Activated T-helper 9 cell treated with anti-CD3 and anti-CD28 coated beads, Interleukin-2, amount 50 U/mL, for 16 hours (primary cell): ENCODE data around the gene ZBTB33.
A peak's percentile ranks its signal among the peaks of the same experiment; 100 is the strongest.

Experiments used
- DNase-seq: peaks from one replicate; pipeline ENCODE4 v3.0.0-alpha.2; 2020; ENCODE audit warnings: low read depth

ZBTB33 gene, protein sequence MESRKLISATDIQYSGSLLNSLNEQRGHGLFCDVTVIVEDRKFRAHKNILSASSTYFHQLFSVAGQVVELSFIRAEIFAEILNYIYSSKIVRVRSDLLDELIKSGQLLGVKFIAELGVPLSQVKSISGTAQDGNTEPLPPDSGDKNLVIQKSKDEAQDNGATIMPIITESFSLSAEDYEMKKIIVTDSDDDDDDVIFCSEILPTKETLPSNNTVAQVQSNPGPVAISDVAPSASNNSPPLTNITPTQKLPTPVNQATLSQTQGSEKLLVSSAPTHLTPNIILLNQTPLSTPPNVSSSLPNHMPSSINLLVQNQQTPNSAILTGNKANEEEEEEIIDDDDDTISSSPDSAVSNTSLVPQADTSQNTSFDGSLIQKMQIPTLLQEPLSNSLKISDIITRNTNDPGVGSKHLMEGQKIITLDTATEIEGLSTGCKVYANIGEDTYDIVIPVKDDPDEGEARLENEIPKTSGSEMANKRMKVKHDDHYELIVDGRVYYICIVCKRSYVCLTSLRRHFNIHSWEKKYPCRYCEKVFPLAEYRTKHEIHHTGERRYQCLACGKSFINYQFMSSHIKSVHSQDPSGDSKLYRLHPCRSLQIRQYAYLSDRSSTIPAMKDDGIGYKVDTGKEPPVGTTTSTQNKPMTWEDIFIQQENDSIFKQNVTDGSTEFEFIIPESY

DNA sequence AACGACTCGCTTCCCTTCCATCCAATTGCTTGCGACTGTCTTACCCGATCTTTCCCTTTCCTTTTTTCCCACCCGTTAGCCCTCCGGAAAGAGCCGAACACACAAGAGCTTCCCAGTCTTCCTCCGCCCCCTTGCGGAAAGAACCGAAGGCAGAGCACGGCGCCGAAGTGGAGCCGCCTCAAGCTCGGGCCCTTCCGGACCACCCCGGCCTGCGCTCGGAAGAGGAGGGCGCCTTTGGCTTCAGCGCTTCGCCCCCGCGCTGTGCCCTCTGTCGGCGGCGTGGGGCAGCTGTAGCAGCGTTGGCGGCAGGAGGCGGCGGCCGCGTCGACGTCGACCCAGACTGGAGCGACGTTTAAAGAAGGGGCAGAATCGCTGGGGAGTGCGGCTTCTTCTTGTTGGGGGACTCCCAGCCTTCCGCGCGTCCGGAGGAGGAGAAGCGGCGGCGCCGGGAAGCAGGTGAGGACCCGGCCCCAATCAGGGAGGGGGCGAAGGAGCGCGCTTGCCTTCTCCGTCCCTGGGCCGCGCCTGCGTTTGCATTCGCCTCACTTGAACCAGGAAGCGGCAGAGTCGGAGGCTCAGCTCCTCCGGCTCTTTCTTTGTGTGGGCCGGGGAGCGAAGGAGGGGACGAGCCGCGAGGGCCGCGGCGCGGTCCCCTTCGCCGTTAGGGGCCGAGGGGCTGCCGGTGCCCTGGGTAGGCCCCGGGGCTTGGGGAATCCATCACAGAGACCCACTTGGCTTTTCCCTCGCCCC, at the start of gene ZBTB33:
ZBTB33 (plus strand) TSS at position 291 of the 750 bp plus-strand sequence. CDS start 2,604 bp downstream, outside the sequence.
- DNase-seq, result peak; percentile 77

- DNase-seq, result no peak
Measured at GRCh38 chrX:120200851-120201250, 49.8 kb upstream of the ZBTB33 start.

DNA sequence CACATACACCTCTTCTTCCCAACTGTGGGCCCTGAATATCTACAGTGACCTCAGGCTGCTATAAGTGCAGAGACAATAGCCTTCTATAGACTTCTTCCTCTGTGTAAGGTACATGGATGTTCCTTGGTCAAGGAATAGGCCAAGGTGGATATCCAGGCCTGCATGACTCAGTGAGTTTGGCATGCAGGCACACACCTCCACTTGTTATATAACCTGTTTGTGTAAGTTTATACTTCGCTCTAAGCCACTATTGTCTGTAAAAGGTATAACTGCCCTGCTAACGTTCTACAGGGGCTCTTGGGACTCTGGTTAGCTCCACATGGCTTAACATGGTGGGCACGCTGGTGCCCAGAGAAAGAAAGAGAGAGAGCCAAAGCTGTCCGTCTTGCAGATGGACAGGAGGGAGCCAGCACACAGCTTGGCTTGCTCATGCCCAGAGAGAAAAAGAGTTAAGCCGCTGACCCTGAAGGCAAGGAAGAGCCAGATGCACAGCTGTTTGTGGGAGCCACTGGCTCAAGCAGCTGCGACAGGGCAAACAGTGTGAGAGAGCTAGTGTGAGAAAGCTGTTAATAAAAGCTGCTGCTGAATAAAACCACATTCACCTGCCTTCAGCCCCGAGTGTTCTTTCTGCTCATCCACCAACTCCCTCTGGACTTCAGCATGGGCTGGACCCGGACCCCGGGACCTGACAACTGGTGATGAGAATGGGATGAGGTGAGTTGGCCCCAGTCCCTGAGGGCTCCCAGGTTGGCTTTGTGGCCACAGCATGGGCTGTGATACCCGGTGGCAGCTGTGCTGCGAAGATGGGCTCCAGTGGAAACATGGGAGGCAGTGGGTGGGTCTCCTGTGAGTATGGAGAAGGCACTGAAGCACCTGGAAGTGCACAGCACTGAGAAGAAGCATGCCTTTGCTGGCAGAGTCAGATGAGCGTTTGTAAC, 44.5 kb upstream of the ZBTB33 start:
- DNase-seq, result no peak

DNA sequence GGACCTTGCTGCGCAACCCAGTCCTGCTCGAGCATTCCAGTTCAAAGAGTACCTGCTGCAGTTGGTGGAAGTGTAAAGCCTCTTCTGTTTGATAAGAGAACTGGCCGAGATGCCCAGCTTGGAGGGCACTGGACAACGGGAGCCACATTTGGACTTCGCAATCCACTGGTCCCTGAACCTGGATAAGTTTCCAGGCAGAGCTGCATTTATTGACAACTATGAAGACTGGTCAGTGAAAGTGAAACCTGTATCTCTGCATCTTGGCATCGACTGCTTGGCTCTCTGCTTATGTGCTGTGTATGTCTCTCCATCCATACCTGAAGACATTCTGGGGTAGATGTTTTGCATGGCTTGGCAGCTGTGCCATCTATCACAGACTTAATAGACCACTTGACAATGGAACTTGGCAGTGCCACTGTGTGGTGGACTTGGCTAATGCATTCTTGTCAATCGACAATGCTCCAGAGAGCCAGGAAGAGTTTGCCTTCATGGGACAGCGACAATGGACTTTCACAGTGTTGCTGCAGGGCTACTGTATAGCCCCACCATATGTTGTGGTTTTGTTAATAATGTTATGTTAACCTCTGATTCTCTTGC, 43.5 kb upstream of the ZBTB33 start:
- DNase-seq, result no peak

- peak; percentile 19 for DNase-seq
Measured at GRCh38 chrX:120213438-120214265, 37.0 kb upstream of the ZBTB33 start.

DNA sequence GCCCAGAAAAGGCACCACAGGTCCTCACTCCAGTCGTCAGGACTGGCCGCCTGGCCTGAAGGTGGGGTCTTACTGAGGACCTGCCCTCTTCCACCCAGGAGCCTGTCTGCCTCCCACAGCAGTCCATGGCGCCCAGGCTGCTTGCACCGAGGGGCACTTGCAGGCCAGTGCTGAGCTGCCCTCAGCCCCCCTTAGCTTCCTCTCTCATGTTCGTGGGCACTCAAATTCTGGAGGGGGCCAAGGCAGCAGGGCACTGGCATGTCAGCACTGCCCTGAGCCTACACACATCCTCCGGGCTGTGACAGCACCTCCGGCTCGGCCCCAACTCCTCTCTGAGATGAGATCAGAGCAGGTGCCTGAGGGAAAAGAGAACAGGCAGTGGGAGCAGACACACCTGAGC, 27.2 kb upstream of the ZBTB33 start:
- no peak for DNase-seq

GRCh38 chrX:120224388-120224787, 26.2 kb upstream of the ZBTB33 start:
- no peak for DNase-seq

- no peak for DNase-seq
Measured at GRCh38 chrX:120228187-120228908, 22.3 kb upstream of the ZBTB33 start.

DNA sequence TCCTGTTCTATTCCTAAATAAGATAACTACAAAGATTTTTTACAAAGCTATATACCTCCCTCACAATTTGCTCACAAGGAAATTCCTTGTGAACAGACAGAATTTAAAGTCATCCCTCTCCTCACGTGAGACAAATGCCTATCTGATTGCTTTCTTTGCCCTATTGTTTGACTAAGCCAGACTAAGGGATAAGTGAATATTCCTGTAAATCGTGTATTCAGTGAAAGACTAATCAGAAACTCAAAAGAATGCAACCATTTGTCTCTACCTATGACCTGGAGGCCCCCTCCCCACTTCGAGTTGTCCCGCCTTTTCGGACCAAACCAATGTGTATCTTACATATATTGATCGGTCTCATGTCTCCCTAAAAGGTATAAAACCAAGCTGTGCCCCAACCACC, 15.3 kb upstream of the ZBTB33 start:
- no peak for DNase-seq

GRCh38 chrX:120236687-120237479, 13.7 kb upstream of the ZBTB33 start:
- DNase-seq, result no peak

DNA sequence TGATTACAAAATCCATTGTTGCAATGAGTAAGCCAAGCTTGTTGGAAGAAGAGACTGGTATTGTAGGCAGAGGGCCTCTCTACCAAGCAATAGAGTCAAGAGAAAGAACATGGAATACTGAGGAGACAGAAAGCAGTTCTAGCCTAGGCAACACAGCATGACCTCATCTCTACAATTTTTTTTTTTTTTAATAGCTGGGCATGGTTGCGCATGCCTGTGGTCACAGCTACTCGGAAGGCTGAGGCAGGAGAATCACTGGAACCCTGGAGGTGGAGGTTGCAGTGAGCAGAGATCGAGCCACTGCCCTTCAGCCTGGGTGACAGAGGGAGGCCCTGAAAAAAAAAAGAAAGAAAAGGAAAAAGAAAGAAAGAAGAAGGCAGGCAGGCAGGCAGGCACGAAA, 11.7 kb upstream of the ZBTB33 start:
- DNase-seq, result no peak

- no peak for DNase-seq
Measured at GRCh38 chrX:120242813-120243212, 7.8 kb upstream of the ZBTB33 start.

GRCh38 chrX:120244395-120244734, 6.2 kb upstream of the ZBTB33 start:
- DNase-seq, result no peak

DNA sequence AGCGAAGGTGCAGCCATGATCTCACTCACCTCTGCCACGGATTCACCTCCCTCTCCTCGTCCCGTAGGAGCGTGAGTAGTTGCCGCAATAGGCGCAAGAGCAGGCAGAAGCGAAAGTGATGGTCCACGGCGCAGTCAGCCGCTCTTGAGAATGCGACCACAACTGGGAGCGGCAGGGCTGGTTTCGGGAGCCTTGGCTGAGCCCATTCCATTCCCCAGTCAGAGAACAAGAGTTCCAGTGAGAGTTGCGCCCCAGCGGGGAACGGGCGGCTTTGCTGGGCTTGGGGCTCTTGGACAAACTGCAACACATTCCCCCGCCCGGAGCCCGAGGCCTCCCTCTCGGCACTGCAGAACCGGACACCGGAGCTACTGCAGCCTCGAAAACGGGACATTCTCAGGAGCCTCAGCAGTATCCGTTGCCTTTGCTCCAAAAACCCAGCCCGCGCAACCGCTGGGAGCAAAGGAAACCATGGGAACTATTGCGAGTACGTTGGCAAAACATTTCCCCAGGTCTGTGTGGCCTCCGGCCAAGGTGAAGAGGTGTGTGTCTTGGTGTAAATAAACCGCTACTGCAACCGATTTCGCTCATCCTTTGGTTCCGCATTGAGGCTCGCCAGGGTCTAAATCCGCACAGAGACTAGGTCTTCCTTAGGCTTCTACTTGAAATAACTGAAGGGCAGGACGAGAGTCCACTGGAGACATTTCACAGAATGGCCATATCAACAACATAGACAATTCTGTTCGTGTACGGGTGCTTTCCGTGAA, 5.7 kb upstream of the ZBTB33 start:
- DNase-seq, result peak; percentile 17

DNA sequence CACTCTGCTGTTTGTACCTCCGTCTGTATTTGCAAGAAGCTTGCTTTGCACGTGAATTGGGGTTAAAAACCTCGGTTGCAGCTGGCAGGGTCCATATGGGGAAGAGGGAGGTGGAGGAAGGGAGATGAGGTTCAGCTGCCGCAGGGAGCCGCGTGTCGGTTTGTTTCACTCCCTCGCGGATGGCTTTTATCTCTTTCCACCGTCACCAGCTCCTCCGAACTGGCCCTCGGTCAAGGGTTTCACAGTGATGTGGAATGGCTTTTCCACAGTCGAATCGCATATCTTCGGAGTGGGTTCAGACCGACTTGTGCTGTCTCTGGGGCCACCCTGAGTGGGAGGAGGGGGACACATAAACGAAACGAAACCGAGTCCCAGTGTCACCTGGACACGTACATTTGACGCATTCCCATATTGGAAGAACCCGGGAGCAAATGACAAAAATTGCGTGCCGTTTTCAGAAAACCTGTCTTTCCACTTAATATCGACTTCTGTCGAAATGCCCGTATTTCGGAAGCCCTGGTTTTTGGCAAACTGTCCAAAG, 929 bp downstream of the ZBTB33 start:
- DNase-seq, result no peak

- no peak for DNase-seq
Measured at GRCh38 chrX:120253784-120254183, 3.2 kb downstream of the ZBTB33 start.

DNA sequence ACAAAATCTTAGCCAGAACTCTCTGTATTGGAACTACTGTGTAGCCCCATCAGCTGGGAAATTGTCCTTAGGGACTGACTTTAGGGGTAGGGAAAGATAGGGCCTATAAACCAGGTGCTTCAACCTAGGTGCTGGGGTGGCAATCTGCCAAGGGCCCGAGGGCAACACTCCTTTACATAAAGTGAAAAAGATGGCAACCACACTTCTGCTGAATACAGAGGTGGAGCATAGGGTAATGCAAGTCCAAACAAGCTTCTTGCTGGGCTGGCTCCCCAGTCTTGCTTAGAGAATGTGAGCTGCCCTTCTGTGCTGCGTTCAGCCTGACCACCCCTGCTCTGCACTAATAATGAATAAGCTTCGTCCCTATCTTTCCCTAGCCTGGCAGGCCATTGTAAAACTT, 9.8 kb downstream of the ZBTB33 start:
- DNase-seq, result no peak
